B cell (primary cell): ENCODE data around the gene RAD21L1. TPM values are rescaled to one million over a fixed set of nuclear protein-coding genes. Genes with fewer than 3 reads are reported as not detected.

Experiments used
- ATAC-seq: fragments of 200-7000 bp; cut with Tn5 transposase; one replicate; pipeline ENCODE4 v1.10.0; 2021; ENCODE audit warnings: low read depth, mild to moderate bottlenecking, moderate number of reproducible peaks, moderate library complexity
- CTCF ChIA-PET: fragments of 350-600 bp; sonication (Branson Sonifier 250); formaldehyde crosslinking; loops from one replicate; lab custom pipeline; 2021; ENCODE audit warnings: antibody characterized with exemption, inconsistent platforms; lab: Charles Lee
- POLR2A ChIA-PET: fragments of 350-600 bp; sonication (Branson Sonifier 250); formaldehyde crosslinking; loops from one replicate; lab custom pipeline; 2021; ENCODE audit warnings: antibody characterized with exemption; lab: Charles Lee
- DNase-seq: peaks from one replicate; pipeline ENCODE4 v3.0.0; 2013
- H2AFZ ChIP-seq: 2 replicates; pipeline ENCODE4 v1.6.1; 2012; ENCODE audit warnings: mild to moderate bottlenecking, low read depth, low read length; ENCODE audit not compliant: insufficient read depth, poor library complexity, severe bottlenecking
- H3K27ac ChIP-seq, 2 donors: 1 replicate in 1 of 2; 2 replicates in 1 of 2; pipeline ENCODE4 v1.5.1; 2012 to 2013; ENCODE audit warnings: low read length in 2 of 2, mild to moderate bottlenecking in 2 of 2, moderate library complexity in 1 of 2
- H3K27me3 ChIP-seq, 4 experiments: fragments of 200-600 bp in 1 of 4; sonication (generic) in 1 of 4; replicated peaks in 1 of 4; 1 replicate in 2 of 4; 2 replicates in 2 of 4; pipeline versions ENCODE4 v1.6.1 to v1.7.0; 2013 to 2016; ENCODE audit warnings: low read length in 3 of 4, mild to moderate bottlenecking in 2 of 4, mixed read lengths in 1 of 4, moderate library complexity in 1 of 4; ENCODE audit not compliant: insufficient read depth in 4 of 4, control insufficient read depth in 3 of 4; ENCODE audit errors: control extremely low read depth in 1 of 4
- H3K36me3 ChIP-seq, 2 experiments: replicated peaks in 1 of 2; 1 replicate in 1 of 2; 2 replicates in 1 of 2; pipeline versions ENCODE4 v1.6.1 to v1.7.1; 2013; ENCODE audit warnings: low read length in 1 of 2; ENCODE audit not compliant: insufficient read depth in 2 of 2, control insufficient read depth in 1 of 2; ENCODE audit errors: control extremely low read depth in 1 of 2, extremely low read depth in 1 of 2
- H3K4me1 ChIP-seq, 2 donors: fragments of 200-600 bp in 1 of 2; sonication (generic) in 1 of 2; 1 replicate in 1 of 2; 2 replicates in 1 of 2; pipeline versions ENCODE4 v1.5.1 to v1.6.1; 2013 to 2017; ENCODE audit warnings: low read length in 2 of 2; ENCODE audit not compliant: control insufficient read depth in 2 of 2, insufficient read depth in 2 of 2
- H3K4me2 ChIP-seq: replicated peaks from 2 replicates; pipeline ENCODE3; 2012; ENCODE audit warnings: mild to moderate bottlenecking, low read depth, low read length; ENCODE audit not compliant: poor library complexity, severe bottlenecking
- H3K4me3 ChIP-seq, 5 experiments: fragments of 200-600 bp in 1 of 5; sonication (generic) in 1 of 5; 1 replicate in 3 of 5; 2 replicates in 2 of 5; pipeline versions ENCODE4 v1.5.1 to v1.7.0; 2011 to 2016; ENCODE audit warnings: low read length in 4 of 5, mild to moderate bottlenecking in 4 of 5, low read depth in 2 of 5, control low read depth in 1 of 5, moderate library complexity in 1 of 5; ENCODE audit not compliant: insufficient read depth in 1 of 5; ENCODE audit errors: control extremely low read depth in 1 of 5, extremely low read depth in 1 of 5
- H3K79me2 ChIP-seq: fragments of 200-600 bp; sonication (generic); one replicate; pipeline ENCODE4 v1.6.0; 2016; ENCODE audit warnings: low read length; ENCODE audit not compliant: control insufficient read depth, insufficient read depth
- H3K9ac ChIP-seq: fragments of 200-600 bp; sonication (generic); 2 replicates; pipeline ENCODE4 v1.6.1; 2017; ENCODE audit warnings: mild to moderate bottlenecking, low read length, moderate library complexity
- H3K9me3 ChIP-seq, 3 donors: one replicate each; pipeline versions ENCODE4 v1.6.1 to v1.7.1; 2013; ENCODE audit warnings: low read length in 2 of 3; ENCODE audit not compliant: control insufficient read depth in 2 of 3, insufficient read depth in 1 of 3; ENCODE audit errors: control extremely low read depth in 1 of 3
- H4K20me1 ChIP-seq: 2 replicates; pipeline ENCODE4 v1.6.0; 2012; ENCODE audit warnings: mild to moderate bottlenecking, low read length; ENCODE audit not compliant: insufficient read depth, control insufficient read depth, poor library complexity, severe bottlenecking
- H3K27ac Mint-ChIP-seq: one replicate; pipeline ENCODE4 v1.8.0; 2021; ENCODE audit warnings: mixed read lengths
- H3K27me3 Mint-ChIP-seq: one replicate; pipeline ENCODE4 v1.8.0; 2021; ENCODE audit warnings: mixed read lengths
- H3K4me1 Mint-ChIP-seq: one replicate; pipeline ENCODE4 v1.8.0; 2021; ENCODE audit warnings: mixed read lengths
- H3K4me3 Mint-ChIP-seq: one replicate; pipeline ENCODE4 v1.8.0; 2021; ENCODE audit warnings: mixed read lengths
- H3K9me3 Mint-ChIP-seq: one replicate; pipeline ENCODE4 v1.8.0; 2022; ENCODE audit warnings: mixed read lengths; ENCODE audit not compliant: insufficient read depth
- EZH2 ChIP-seq: IDR thresholded peaks from 2 replicates; pipeline ENCODE4 v1.6.1; 2012; ENCODE audit warnings: borderline replicate concordance, low read depth, mild to moderate bottlenecking, moderate library complexity, low read length; ENCODE audit not compliant: insufficient read depth, poor library complexity, severe bottlenecking
- WGBS: methylation state at CpG from one replicate; pipeline ENCODE4 v1.1.5; 2013; ENCODE audit warnings: missing lambda C conversion rate; ENCODE audit not compliant: insufficient coverage; 5-methylcytosine and 5-hydroxymethylcytosine counted together
- intact Hi-C: fragments of 100-400 bp; cut with micrococcal nuclease; formaldehyde crosslinking; loops from one replicate; pipeline ENCODE4 v1.10.0; 2022
- polyA plus RNA-seq: library from polyadenylated mRNA; depleted of rRNA; stranded (reverse); fragments of >200 nt; gene quantifications from 2 replicates; pipeline ENCODE4 v1.2.3, GENCODE V29; 2012
- total RNA-seq, 2 donors: library from RNA; stranded (reverse); fragments of 120-200 nt in 1 of 2; gene quantifications; 1 replicate in 1 of 2; 2 replicates in 1 of 2; pipeline versions ENCODE4 v1.2.3 to v1.2.4, GENCODE V29; 2013 to 2022
- TF ChIP-seq, protein P1 (sequence below): fragments of 200-600 bp; IDR thresholded peaks from one replicate; pipeline ENCODE4 v1.8.0; 2022; ENCODE audit warnings: antibody characterized with exemption, mild to moderate bottlenecking

RAD21L1 gene
- total and polyA plus RNA-seq, 2 donors (not counting 1 experiment from before 2014, with no cell fraction given): not detected

DNA sequence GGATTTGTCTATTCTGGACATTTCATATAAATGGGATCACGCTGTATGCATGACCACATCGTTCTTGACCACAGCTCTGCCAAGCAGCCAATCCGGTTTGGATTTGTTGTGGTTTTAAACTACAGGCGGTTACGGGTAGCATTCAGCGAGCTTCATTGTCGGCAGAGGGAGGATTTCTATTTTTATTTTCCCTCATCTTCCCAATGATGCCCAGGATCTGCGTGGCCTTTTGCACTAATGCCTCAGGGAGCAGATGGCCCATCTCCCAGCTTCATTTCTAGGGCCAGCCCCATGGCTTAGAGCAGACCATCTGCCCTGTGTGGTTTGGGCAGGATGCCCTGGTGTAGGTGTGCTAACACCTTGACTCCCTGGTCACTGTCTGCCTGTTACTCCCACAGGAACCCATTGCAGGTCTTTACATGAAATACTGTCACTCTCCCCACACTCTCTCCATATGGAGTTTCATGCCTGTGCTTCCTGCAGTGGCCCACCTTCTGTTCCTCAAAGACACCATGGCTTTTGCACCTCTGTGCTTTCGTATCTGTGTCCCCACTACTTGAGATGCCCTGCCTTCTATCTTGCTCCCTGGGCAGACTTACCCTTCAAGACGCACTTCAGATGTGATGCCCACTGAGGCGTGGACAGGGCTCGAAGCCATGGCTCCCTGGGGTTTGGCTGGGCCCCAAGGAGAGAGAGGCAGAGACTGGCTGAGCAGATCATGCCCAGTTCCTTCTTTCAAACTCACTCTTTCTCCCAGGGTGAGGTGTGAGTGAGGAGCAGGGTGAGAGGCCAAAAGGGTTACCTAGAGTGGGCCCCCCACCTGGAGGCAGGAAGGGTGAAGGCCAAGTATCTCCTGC lies 77.1 kb downstream of the RAD21L1 start:
- H3K27ac Mint-ChIP-seq: no peak overlapping the region
- H3K4me1 Mint-ChIP-seq: no peaks in the 10 kb centered on the region
- H2AFZ ChIP-seq: no peak overlapping the region
- no peak for ATAC-seq
- no peaks in the 10 kb centered on the region for H3K27me3 Mint-ChIP-seq
- H3K27me3 ChIP-seq: no peaks in the 10 kb centered on the region
- H3K36me3 ChIP-seq: no peaks in the 10 kb centered on the region
- no peak overlapping the region for H3K4me2 ChIP-seq
- H4K20me1 ChIP-seq: no peaks in the 10 kb centered on the region
- 68% methylated on average over 7 of the region's 12 CpGs for WGBS
- intact Hi-C loops: no loop called here
- no peaks in the 10 kb centered on the region for H3K9me3 ChIP-seq
- no peak overlapping the region for H3K4me3 Mint-ChIP-seq
- no peak for DNase-seq
- H3K79me2 ChIP-seq: no peaks in the 10 kb centered on the region
- H3K4me3 ChIP-seq: no peak overlapping the region
- TF ChIP-seq, protein P1, sequence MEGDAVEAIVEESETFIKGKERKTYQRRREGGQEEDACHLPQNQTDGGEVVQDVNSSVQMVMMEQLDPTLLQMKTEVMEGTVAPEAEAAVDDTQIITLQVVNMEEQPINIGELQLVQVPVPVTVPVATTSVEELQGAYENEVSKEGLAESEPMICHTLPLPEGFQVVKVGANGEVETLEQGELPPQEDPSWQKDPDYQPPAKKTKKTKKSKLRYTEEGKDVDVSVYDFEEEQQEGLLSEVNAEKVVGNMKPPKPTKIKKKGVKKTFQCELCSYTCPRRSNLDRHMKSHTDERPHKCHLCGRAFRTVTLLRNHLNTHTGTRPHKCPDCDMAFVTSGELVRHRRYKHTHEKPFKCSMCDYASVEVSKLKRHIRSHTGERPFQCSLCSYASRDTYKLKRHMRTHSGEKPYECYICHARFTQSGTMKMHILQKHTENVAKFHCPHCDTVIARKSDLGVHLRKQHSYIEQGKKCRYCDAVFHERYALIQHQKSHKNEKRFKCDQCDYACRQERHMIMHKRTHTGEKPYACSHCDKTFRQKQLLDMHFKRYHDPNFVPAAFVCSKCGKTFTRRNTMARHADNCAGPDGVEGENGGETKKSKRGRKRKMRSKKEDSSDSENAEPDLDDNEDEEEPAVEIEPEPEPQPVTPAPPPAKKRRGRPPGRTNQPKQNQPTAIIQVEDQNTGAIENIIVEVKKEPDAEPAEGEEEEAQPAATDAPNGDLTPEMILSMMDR: no peak
- no peak for TF ChIP-seq EZH2
- H3K9me3 Mint-ChIP-seq: no peaks in the 10 kb centered on the region
- ChIA-PET CTCF (no interaction called here), POLR2A (no interaction called here)
- H3K4me1 ChIP-seq: no peaks in the 10 kb centered on the region
- no peak overlapping the region for H3K9ac ChIP-seq
- no peak overlapping the region for H3K27ac ChIP-seq
